Inflammatory macrophage (primary cell): ENCODE measurements around the gene MARK2.

Experiments used
- DNase-seq, 2 donors: peaks; one replicate each; pipeline ENCODE4 v3.0.0-alpha.2; 2020 to 2022

Gene MARK2

GRCh38 chr11:63909591-63910506 is 70.9 kb downstream of the MARK2 start:
- DNase-seq: no peak

GRCh38 chr11:63910675-63911074 is 71.8 kb downstream of the MARK2 start:
- DNase-seq: no peak

- no peak for DNase-seq
Observed at GRCh38 chr11:63911440-63911839, 72.5 kb downstream of the MARK2 start.

GRCh38 chr11:63911876-63912275 is 73.0 kb downstream of the MARK2 start:
- DNase-seq: no peak

- no peak for DNase-seq
Observed at GRCh38 chr11:63912678-63913077, 73.8 kb downstream of the MARK2 start.

GRCh38 chr11:63913866-63914830 is 75.2 kb downstream of the MARK2 start:
- no peak for DNase-seq

- no peak for DNase-seq
Observed at GRCh38 chr11:63914896-63915691, 76.2 kb downstream of the MARK2 start.

- DNase-seq: no peak
Observed at GRCh38 chr11:63915961-63916836, 77.3 kb downstream of the MARK2 start.

- DNase-seq: peak; percentile 33 to 59
Observed at GRCh38 chr11:63916837-63917691, 78.2 kb downstream of the MARK2 start, which contains the start of gene RCOR2. Gene RCOR2, minus strand, starts transcription at chr11:63917164. Its CDS starts 708 bp downstream, at chr11:63916456.

GRCh38 chr11:63917692-63918506 is 79.0 kb downstream of the MARK2 start:
- no peak for DNase-seq

- no peak for DNase-seq
Observed at GRCh38 chr11:63918507-63919191, 79.7 kb downstream of the MARK2 start.

GRCh38 chr11:63919267-63920125 is 80.6 kb downstream of the MARK2 start:
- no peak for DNase-seq

GRCh38 chr11:63920126-63920938 is 81.4 kb downstream of the MARK2 start:
- no peak for DNase-seq

- no peak for DNase-seq
Observed at GRCh38 chr11:63920939-63921417, 82.1 kb downstream of the MARK2 start.

GRCh38 chr11:63922673-63923192 is 83.8 kb downstream of the MARK2 start:
- DNase-seq: peak in 1 of 2 donors; percentile 15

- DNase-seq: no peak
Observed at GRCh38 chr11:63923319-63923718, 84.4 kb downstream of the MARK2 start.
